Measurements from ENCODE around the gene HYAL2.
"Not testable (repeated sequence)": the region's sequence is repeated elsewhere in the genome, so short reads cannot be mapped to it uniquely, and the experiment has no call there.

Gene HYAL2

DNA sequence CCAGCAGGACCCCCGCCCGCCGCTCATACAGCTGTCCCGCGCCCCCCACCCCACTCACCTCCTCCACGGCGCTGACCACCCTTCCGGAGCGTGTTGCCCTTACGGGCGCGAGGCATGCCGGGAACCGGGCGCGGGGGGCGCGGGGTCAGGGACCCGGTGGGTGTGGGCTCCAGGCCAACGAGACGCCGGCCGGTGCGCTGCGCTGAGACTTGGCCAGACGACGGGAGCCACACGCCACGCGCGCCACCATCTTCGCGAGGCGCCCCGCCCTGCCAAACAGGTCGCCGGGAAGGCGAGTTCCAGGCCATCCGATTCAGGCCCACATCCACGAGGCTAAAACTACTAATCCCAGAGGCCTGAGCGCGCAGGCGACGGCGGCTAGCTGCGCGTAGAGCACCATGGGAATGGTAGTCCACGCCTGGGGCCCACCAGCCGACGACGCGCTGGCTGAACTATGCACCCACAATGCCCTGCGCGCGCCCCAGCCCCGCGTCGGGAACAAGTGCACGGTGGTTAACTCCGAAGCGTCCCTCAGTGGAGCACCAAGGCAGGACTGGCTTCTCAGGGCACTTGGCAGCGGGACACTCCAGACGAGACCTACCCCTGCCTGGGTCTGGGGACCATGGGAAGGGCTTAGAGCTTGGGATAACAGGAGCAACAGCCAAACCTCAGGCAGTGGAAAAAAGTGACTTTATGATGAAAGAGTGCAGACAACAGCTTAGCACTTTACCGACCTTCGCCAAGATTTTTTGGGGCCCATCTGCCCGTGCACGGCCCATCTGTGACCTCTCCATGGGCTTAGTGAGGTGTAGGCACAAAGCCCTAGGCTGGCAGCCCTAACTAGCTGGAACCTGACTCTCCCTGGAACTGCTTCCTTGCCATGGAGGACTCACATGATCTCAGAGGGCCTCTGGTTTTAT lies 30.1 kb downstream of the HYAL2 start, which contains the start of gene IFRD2:
Gene IFRD2, minus strand, starts transcription at position 271 of the 920 bp plus-strand sequence. Its CDS starts 155 bp downstream, at position 116.
- DNase-seq (ENCODE audit: low read depth in 1 of 2, low spot score in 1 of 2), result peak; percentile 89 to 92

DNA sequence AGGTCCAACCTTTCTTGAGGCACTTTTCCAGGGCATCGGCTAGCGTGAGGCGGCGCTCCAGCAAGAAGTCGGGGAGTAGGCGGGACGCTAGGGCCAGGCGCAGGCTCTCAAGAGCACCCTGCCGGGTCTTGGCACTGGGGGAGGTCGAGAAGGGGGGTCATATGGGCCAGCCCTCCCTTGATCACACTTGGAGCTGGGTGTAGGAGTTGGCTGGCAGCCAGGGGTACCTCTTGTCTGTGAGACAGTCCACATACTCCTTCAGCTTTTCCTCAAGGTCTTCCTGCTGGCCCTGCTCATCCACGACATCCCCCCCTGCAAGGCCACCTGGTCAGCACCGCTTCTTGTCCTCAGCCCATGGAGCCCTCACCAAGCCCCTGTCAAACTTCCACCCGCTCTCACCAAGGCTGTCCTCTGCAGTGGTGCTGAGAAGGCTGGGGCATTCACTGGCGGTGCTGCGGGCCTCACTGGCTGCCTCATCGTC lies 32.3 kb downstream of the HYAL2 start:
- DNase-seq (ENCODE audit: low read depth in 1 of 2, low spot score in 1 of 2), result no peak

DNA sequence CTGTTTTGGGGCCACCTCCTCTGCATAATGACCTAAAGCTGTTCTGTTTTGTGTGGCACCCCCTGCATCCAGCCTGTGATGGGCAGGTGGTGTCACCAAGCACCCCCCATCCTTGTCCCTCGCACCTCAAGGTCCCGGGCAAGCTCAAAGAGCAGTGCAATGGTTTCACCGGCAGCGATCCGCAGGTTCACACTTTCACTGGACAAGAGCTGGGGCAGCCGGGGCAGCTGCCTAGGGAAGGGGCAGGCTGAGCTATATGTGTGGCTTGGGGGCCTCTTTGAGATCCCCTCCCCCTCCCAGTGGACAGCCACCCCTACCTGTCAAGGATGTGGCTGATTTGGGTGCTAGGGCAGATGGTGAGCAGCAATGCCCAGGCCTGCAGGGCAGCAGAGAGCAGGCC lies 33.4 kb downstream of the HYAL2 start:
- no peak for DNase-seq (ENCODE audit: low read depth in 1 of 2, low spot score in 1 of 2)

DNA sequence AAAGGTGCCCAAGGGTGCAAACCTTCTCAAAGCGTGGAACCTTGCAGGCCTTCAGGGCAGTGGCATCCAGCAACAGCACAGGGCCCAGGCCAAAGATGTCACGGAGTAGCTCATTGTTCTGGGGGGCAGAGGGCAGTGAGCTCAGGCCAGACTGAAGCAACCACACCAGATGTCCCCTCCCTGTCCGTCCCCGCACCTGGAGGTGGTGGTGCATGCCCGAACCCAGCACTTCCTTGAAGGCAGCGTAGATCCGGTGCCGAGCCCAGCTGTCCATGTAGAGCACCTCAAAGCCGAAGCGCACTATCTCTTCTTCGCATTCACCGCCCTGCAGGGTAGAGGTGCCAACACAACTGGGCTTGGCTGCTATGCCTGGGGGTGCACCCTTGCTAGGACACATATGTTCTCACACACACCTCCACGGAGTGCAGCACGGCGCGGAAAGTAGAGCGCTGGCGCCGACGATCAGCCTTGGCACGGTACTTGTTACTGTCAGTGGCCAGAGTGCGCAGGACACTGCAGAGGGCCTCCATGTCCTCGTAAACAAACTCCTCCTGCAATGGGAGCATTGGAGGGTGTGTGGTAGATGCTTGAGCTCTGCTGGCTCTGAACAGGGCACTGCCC lies 34.0 kb downstream of the HYAL2 start:
- DNase-seq (ENCODE audit: low read depth in 1 of 2, low spot score in 1 of 2), result no peak

DNA sequence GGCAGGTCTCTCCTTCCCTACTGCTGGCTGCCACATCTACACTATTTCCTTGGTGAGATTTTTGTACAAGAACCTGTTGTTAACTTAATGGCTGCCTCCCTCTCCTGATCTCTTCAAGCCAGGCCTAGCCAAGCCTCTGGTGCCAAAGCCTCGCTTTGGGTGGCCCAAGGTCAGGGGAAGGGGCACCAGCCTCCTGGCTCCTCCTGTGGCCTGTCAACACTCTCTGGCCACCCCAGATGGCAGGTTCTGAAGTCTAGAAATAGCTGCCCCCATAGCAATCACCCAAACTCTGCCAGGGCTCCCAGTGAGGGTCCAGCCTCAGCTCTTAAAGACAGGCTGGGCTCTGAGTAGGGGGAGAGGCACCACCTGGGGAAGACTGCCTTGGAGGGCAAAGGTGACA lies 35.3 kb downstream of the HYAL2 start:
- no peak for DNase-seq (ENCODE audit: low read depth in 1 of 2, low spot score in 1 of 2)

DNA sequence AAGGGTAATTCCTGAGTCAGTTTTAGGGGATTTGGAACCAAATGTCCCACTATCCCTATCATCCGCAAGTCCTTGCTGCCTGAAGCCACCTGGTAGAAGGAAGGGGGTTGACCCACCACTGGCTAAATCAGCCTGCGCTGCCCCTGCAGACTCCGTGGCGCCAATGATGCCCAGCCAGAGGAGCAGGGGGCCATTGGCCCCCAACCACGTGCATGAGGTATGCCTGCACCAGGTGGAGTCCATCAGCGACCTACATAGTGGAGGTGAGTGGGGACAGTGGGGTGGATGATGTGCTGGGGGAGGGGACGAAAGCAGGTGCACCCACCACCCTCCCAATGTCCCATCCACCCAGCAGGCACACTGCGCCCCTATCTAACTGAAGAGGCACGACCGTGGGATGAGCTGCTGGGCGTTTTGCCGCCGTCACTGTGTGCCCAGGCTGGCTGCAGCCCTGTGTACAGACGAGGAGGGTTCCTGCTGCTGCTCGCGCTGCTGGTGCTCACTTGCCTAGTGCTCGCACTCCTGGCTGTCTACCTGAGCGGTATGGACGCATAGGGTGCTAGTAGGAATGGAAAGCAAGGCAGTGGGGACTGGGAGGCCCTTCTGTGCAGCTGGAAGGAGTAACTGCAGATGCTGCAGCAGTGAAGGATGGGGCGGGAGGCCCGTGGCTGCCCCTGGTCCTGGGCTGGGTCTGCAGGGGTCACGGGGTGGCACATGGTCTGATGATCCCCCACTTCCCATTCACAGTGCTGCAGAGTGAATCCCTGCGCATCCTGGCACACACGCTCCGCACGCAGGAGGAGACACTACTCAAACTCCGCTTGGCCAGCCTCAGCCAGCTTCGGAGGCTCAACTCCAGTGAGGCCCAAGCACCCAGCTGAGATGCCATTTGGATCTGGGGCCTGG lies 36.0 kb downstream of the HYAL2 start:
- no peak for DNase-seq (ENCODE audit: low read depth in 1 of 2, low spot score in 1 of 2)

DNA sequence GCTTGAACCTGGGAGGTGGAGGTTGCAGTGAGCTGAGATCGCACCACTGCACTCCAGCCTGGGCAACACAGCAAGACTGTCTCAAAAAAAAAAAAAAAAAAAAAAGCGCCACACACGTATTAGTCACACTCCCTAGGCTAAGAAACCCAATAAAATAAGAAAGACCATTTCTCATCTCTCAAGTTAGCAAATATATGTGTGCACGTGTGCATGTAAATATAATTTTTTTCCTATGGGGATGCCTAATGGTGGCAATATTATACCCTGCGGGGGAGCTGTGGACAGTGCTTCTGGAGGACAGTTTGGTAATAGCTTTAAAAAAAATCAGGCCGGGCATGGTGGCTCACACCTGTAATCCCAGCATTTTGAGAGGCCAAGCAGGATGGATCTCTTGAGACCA lies 38.4 kb downstream of the HYAL2 start:
- DNase-seq (ENCODE audit: low read depth in 1 of 2, low spot score in 1 of 2), result not testable (repeated sequence)

DNA sequence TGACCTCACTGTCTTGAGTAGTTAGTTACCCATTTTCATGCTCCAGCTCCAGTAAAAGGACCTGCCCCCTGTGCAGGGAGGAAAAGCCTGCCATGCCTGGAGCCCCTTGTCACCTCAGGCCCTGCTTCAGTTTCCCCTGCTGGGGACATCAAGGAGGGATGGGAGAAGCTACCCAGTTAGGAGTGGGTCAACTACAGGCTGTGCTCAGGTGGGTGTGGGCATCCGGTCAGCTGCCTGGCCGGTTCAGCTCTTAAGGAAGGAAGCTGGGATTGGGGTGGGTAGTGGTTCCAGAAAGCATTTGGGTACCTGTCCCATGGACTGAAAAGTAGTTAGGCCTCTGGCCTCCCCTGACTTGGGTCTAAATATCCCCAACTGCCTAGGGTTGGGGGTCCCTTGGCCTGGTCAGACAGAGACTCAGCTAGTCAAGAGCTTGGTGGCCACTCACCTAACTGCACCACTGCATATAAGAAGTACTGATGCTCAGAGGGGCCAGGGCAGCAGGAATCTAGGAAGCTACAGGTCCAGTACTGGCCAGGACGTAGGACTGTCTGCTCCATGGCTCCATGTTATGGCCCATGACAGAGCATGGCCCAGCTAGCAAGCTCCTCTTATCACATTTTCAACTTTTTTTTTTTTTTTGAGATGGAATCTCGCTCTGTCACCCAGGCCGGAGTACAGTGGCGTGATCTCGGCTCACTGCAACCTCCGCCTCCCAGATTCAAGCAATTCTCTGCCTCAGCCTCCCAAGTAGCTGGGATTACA lies 43.1 kb downstream of the HYAL2 start:
- no peak for DNase-seq (ENCODE audit: low read depth in 1 of 2, low spot score in 1 of 2)

DNA sequence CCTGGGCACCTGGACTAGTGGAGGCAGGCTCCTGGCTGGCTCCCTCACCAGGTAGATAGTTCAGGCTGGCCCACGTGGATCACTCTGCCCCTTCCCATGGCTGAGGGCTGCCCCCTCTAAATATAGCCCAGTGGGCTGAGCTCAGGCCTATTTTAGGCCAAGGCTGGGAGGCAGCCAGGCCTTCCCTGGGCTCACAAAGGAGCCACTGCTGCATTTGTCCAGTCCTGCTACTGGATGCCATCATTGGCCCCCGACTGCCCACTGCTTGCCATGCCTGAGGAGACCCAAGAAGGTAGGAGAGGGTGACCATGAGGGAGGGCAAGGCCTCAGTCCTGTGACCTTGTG lies 43.7 kb downstream of the HYAL2 start, which contains the start of gene LSMEM2:
Gene LSMEM2, plus strand, starts transcription at position 208 of the 345 bp plus-strand sequence. Its CDS starts 27 bp downstream, at position 235.
- DNase-seq (ENCODE audit: low read depth in 1 of 2, low spot score in 1 of 2), result no peak

DNA sequence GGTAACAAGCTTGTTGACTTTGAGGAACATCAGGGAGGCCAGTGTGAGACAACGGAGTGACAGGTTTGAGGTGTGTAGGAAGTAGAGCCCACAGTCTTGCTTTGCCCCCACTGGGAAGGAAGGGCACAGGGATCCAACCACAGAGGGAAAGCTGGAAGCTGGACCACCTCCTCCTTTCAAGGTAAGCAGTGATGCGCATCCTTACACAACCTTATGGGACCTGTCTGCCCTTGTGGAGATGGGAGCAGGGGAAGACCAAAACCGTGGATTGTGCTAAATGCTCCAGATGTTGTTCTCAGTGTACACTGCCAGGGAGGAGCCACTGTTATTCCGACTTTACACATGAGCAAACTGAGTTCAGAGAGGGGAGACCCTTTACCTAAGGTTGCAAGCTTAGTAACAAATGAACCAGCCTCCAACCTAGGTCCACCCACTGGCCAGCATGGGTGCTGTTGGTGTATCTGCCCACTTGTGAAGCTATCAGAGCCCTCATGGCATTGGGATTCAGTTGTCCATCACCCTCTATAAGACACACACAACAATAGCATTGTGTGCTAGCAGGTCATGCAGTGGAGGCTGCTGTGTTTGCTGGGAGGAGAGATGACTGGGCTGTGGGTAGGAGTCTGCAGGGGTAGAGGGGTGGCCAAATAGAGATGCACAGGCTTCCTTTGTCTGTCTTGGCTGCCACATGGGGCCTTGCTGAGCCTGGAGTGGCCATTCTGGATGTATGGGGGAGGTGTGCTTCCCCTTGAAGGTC lies 44.2 kb downstream of the HYAL2 start:
- DNase-seq (ENCODE audit: low read depth in 1 of 2, low spot score in 1 of 2), result no peak

DNA sequence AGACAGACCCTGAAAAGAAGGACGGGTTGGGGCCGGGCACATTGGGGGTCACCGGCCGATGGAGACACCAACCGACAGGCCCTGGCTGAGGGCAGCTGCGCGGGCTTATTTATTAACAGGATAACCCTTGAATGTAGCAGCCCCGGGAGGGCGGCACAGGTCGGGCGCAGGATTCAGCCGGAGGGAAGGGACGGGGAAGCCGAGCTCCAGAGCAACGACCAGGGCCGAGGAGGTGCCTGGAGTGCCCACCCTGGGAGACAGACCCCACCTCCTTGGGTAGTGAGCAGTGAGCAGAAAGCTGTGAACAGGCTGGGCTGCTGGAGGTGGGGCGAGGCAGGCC lies 45.8 kb downstream of the HYAL2 start:
- no peak for DNase-seq (ENCODE audit: low read depth in 1 of 2, low spot score in 1 of 2)

DNA sequence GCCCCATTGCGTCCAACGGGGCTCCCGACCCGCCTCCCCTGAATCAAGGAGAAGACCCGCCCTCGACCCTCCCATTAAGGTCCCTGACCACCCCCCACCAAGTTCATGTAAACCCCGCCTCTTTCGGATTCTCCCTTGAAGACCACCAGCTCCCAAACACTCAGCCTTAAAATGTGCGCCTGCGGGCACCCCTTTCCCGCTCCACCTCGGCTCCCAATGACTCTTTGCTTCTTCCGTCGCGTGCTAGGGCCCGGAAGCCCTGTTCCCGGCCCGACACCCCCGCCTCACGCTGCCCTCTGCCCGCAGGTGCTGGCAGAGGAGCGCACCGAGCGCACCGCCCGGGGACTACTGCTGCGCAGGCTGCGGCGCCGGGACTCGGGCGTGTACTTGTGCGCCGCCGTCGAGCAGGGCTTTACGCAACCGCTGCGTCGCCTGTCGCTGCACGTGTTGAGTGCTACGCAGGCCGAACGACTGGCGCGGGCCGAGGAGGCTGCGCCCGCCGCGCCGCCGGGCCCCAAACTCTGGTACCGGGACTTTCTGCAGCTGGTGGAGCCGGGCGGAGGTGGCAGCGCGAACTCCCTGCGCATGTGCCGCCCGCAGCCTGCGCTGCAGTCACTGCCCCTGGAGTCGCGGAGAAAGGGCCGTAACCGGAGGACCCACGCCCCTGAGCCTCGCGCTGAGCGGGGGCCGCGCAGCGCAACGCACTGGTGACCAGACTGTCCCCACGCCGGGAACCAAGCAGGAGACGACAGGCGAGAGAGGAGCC lies 46.4 kb downstream of the HYAL2 start:
- DNase-seq (ENCODE audit: low read depth in 1 of 2, low spot score in 1 of 2), result no peak

DNA sequence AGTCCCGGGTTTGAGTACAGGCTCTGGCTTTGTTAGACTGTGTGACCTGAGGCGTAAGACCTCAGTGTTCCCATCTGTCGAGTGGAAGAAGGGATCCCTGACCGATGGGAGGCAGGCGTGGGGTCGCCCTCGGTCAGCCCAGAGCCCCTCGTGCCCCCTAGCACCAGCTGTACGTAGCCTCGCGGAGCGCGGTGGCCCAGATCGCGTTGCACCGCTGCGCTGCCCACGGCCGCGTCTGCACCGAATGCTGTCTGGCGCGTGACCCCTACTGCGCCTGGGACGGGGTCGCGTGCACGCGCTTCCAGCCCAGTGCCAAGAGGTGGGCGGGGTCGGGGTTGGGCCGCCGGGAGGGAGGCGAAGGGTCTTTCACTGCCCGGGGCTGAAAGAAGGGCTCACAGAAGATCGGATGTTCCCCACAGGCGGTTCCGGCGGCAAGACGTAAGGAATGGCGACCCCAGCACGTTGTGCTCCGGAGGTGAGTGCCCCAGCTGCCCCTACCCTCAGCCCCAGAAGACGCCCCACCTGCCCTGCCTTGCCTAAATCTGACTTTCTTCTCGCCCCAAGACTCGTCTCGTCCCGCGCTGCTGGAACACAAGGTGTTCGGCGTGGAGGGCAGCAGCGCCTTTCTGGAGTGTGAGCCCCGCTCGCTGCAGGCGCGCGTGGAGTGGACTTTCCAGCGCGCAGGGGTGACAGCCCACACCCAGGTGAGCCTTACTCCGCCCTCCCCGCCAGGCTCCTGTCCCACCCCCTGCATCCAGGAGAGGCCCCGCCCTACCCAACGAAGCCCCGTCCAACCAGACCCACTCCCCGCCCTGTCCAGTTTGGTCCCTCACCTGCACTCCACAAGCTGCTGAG lies 47.2 kb downstream of the HYAL2 start:
- DNase-seq (ENCODE audit: low read depth in 1 of 2, low spot score in 1 of 2), result no peak

DNA sequence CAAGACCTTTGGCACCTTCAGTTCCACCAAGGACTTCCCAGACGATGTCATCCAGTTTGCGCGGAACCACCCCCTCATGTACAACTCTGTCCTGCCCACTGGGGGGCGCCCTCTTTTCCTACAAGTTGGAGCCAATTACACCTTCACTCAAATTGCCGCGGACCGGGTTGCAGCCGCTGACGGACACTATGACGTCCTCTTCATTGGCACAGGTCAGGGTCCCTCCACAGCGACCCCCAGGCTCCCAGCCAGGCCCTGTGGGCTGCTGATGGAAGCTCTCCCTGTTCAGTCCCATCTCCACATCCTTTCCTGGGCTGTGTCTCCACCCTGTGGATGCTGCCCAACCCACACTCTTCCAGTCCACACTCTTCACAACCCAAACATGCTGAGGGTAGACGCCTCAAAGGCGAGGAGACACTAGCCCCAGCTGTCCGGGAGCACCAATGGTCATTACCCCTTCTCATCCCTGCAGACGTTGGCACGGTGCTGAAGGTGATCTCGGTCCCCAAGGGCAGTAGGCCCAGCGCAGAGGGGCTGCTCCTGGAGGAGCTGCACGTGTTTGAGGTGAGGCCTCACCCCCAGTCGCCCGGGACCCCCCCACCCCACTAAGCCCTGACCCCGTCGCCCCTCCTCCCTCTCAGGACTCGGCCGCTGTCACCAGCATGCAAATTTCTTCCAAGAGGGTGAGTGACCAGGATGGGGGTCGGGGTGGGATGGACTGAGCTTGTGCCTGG lies 48.0 kb downstream of the HYAL2 start:
- DNase-seq (ENCODE audit: low read depth in 1 of 2, low spot score in 1 of 2), result peak; percentile 54 to 55

DNA sequence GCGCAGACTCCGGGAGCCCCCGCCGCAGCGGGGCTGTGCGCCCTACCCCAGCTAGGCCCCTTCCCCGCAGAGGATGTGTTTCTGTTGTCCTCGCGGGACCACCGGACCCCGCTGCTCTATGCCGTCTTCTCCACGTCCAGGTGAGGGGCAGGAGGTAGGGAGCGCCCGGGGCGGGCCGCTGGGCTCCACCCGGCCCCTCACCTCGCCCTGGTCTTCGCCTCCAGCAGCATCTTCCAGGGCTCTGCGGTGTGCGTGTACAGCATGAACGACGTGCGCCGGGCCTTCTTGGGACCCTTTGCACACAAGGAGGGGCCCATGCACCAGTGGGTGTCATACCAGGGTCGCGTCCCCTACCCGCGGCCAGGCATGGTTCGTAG lies 48.9 kb downstream of the HYAL2 start:
- no peak for DNase-seq (ENCODE audit: low read depth in 1 of 2, low spot score in 1 of 2)

DNA sequence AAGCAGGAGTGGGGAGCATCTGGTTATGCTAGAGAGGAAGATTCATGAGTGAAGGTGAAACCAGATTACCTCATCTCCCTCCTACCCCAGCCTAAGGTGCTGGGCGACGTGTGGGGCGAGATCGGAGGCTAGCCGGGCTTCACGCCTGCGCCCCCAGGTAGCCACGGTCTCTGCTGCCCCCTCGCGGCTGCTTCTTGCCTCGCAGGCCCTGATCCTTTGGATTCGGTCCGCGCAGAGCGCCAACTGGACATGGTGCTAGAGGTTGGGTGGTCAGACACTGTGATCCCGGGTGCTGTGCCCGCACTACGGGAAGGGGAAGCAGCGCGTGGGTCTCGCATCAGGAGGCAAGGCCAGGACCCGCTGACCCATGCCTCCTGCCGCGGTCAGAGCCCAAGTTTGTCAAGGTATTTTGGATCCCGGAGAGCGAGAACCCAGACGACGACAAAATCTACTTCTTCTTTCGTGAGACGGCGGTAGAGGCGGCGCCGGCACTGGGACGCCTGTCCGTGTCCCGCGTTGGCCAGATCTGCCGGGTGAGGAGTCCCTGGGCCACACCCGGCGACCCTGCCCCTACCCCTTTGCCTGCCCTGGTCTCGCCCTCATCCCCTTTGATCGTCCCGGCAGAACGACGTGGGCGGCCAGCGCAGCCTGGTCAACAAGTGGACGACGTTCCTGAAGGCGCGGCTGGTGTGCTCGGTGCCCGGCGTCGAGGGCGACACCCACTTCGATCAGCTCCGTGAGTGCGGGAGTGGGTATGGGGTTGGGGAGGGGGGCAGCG lies 49.4 kb downstream of the HYAL2 start:
- peak; percentile 68 to 87 for DNase-seq (ENCODE audit: low read depth in 1 of 2, low spot score in 1 of 2)

DNA sequence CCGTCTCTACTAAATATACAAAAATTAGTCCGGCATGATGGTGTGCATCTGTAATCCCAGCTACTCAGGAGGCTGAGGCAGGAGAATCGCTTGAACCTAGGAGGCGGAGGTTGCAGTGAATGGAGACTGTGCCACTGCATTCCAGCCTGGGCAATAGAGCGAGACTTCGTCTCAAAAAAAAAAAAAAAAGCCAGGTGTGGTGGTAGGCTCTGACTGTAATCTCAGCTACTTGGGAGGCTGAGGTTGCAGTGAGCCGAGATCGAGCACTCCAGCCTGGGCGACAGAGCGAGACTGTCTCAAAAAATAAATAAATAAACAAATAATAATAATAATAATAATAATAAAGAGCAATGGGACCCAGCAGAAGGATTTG lies 50.0 kb downstream of the HYAL2 start:
- not testable (repeated sequence) for DNase-seq (ENCODE audit: low read depth in 1 of 2, low spot score in 1 of 2)
